HG03575 (cell line): ENCODE results near the gene ABCC9.

Experiments
- ATAC-seq: cut with Tn5 transposase; IDR thresholded peaks from one replicate; pipeline ENCODE4 v1.9.1; 2021; ENCODE audit not compliant: unreplicated experiment, insufficient number of reproducible peaks, low FRiP score; ENCODE audit errors: extremely low read depth

The ABCC9 gene

GRCh38 chr12:21940549-21941505, at the start of gene ABCC9:
TSS of gene ABCC9 (minus strand) at chr12:21941426. CDS start at chr12:21936674, 4,752 bp downstream.
- ATAC-seq = no peak

- ATAC-seq = no peak
These were observed 48.7 kb upstream of the ABCC9 start for GRCh38 chr12:21989819-21990412.

- no peak for ATAC-seq
These were observed 47.4 kb upstream of the ABCC9 start for GRCh38 chr12:21988619-21989018.

- ATAC-seq = no peak
These were observed 46.5 kb upstream of the ABCC9 start for GRCh38 chr12:21987755-21988154.

GRCh38 chr12:21985155-21985554, 43.9 kb upstream of the ABCC9 start:
- no peak for ATAC-seq

GRCh38 chr12:21984375-21984774, 43.1 kb upstream of the ABCC9 start:
- no peak for ATAC-seq

- ATAC-seq = no peak
These were observed 41.9 kb upstream of the ABCC9 start for GRCh38 chr12:21983095-21983494.

- ATAC-seq = no peak
These were observed 39.3 kb upstream of the ABCC9 start for GRCh38 chr12:21980544-21980943.

GRCh38 chr12:21975293-21975692, 34.1 kb upstream of the ABCC9 start:
- ATAC-seq = no peak

GRCh38 chr12:21973221-21973620, 32.0 kb upstream of the ABCC9 start:
- ATAC-seq = no peak

- no peak for ATAC-seq
These were observed 30.8 kb upstream of the ABCC9 start for GRCh38 chr12:21972055-21972454.

- no peak for ATAC-seq
These were observed 30.1 kb upstream of the ABCC9 start for GRCh38 chr12:21971344-21971743.

GRCh38 chr12:21962821-21963220, 21.6 kb upstream of the ABCC9 start:
- no peak for ATAC-seq

GRCh38 chr12:21962236-21962635, 21.0 kb upstream of the ABCC9 start:
- ATAC-seq = no peak

GRCh38 chr12:21950649-21951048, 9.4 kb upstream of the ABCC9 start:
- ATAC-seq = no peak

- ATAC-seq = no peak
These were observed 7.8 kb upstream of the ABCC9 start for GRCh38 chr12:21949036-21949435.

- ATAC-seq = no peak
These were observed 5.8 kb upstream of the ABCC9 start for GRCh38 chr12:21946983-21947382.

- ATAC-seq = no peak
These were observed 3.8 kb upstream of the ABCC9 start for GRCh38 chr12:21945002-21945401.

- no peak for ATAC-seq
These were observed 1.1 kb upstream of the ABCC9 start for GRCh38 chr12:21942377-21942703.
